PC-3 (cell line): ENCODE results near the gene PEX14. TPM values are rescaled to one million over a fixed set of nuclear protein-coding genes. Genes with fewer than 3 reads are reported as not detected.

ENCODE experiments used
- ATAC-seq: fragments of 200-7000 bp; cut with Tn5 transposase; 2 replicates; pipeline ENCODE4 v1.9.1; 2020; ENCODE audit warnings: mild to moderate bottlenecking, moderate library complexity
- BruUV-seq: library from RNA; stranded (reverse); fragments of 400-500 nt; replicated peaks from 2 replicates; lab custom pipeline; 2021; lab: Mats Ljungman, UMichigan
- CTCF ChIA-PET: fragments of 300-600 bp; sonication (Branson Sonifier 250); formaldehyde crosslinking; loops from one replicate; lab custom pipeline; 2022; ENCODE audit warnings: antibody characterized with exemption; lab: Charles Lee
- POLR2A ChIA-PET: fragments of 300-600 bp; sonication (Branson Sonifier 250); formaldehyde crosslinking; loops from one replicate; lab custom pipeline; 2022; ENCODE audit warnings: antibody characterized with exemption; ENCODE audit not compliant: unreplicated experiment; lab: Charles Lee
- DNase-seq: peaks from one replicate; pipeline ENCODE4 v3.0.0-alpha.2; 2015
- H2AFZ ChIP-seq: fragments of 300-600 bp; sonication (generic); 2 replicates; pipeline ENCODE4 v1.6.0; 2016; ENCODE audit warnings: antibody characterized with exemption, low read length
- H3F3A ChIP-seq: fragments of 300-600 bp; sonication (generic); one replicate; pipeline ENCODE4 v1.6.0; 2017; ENCODE audit warnings: antibody characterized with exemption, low read length, control low read depth, mild to moderate bottlenecking; ENCODE audit not compliant: unreplicated experiment
- H3K27ac ChIP-seq: fragments of 300-600 bp; sonication (generic); 2 replicates; pipeline ENCODE4 v1.5.1; 2016; ENCODE audit warnings: mild to moderate bottlenecking, low read length
- H3K27me3 ChIP-seq: fragments of 300-600 bp; sonication (generic); 2 replicates; pipeline ENCODE4 v1.6.1; 2016; ENCODE audit warnings: low read length, mixed read lengths
- H3K36me3 ChIP-seq: fragments of 300-600 bp; sonication (generic); 2 replicates; pipeline ENCODE4 v1.6.1; 2016; ENCODE audit warnings: low read depth, mixed run types, low read length, mixed read lengths
- H3K4me1 ChIP-seq: fragments of 300-600 bp; sonication (generic); 2 replicates; pipeline ENCODE4 v1.5.1; 2016; ENCODE audit warnings: low read length; ENCODE audit not compliant: insufficient read depth
- H3K4me2 ChIP-seq: fragments of 300-600 bp; sonication (generic); 2 replicates; pipeline ENCODE4 v1.6.0; 2016; ENCODE audit warnings: low read length
- H3K4me3 ChIP-seq: fragments of 300-600 bp; sonication (generic); 2 replicates; pipeline ENCODE4 v1.5.1; 2016; ENCODE audit warnings: mild to moderate bottlenecking, low read length, mixed read lengths
- H3K79me2 ChIP-seq: fragments of 300-600 bp; sonication (generic); 2 replicates; pipeline ENCODE4 v1.6.1; 2017; ENCODE audit warnings: low read length, mixed read lengths
- H3K9ac ChIP-seq: fragments of 300-600 bp; sonication (generic); 2 replicates; pipeline ENCODE4 v1.6.0; 2016; ENCODE audit warnings: mild to moderate bottlenecking, low read length
- H3K9me2 ChIP-seq: fragments of 300-600 bp; sonication (generic); replicated peaks from 2 replicates; pipeline ENCODE4 v1.6.1; 2016; ENCODE audit warnings: mixed run types, low read length, mixed read lengths
- H3K9me3 ChIP-seq: fragments of 300-600 bp; sonication (generic); 2 replicates; pipeline ENCODE4 v1.6.1; 2016; ENCODE audit warnings: low read length, mixed read lengths
- H4K20me1 ChIP-seq: fragments of 300-600 bp; sonication (generic); 2 replicates; pipeline ENCODE4 v1.6.1; 2016; ENCODE audit warnings: low read length, mixed read lengths
- EZH2 ChIP-seq: fragments of 300-600 bp; sonication (generic); IDR thresholded peaks from one replicate; pipeline ENCODE4 v1.6.1; 2017; ENCODE audit warnings: antibody characterized with exemption, mild to moderate bottlenecking, low read length; ENCODE audit not compliant: unreplicated experiment
- EZH2phosphoT487 ChIP-seq: fragments of 300-600 bp; sonication (generic); IDR thresholded peaks from 2 replicates; pipeline ENCODE4 v1.6.1; 2018; ENCODE audit warnings: mild to moderate bottlenecking, antibody characterized with exemption, low read length, borderline replicate concordance
- intact Hi-C: fragments of 100-400 bp; cut with micrococcal nuclease; formaldehyde crosslinking; loops from 2 replicates; pipeline ENCODE4 v1.9.0; 2023
- total RNA-seq: library from RNA; depleted of rRNA; stranded (reverse); fragments of >200 nt; gene quantifications from 2 replicates; pipeline ENCODE4 v1.2.3, GENCODE V29; 2014
- TF ChIP-seq, protein P1 (sequence below): fragments of 300-600 bp; sonication (generic); conservative IDR thresholded peaks from 2 replicates; pipeline ENCODE4 v1.5.1; 2017; ENCODE audit warnings: antibody characterized with exemption, low read depth, mild to moderate bottlenecking, low read length

PEX14 gene
- total RNA-seq, 1 experiment from 2014 or later = 24.9 TPM

- no peak for ATAC-seq
- Histone ChIP-seq H3K27me3 (no peaks in the 10 kb centered on the region), H3F3A (no peaks in the 10 kb centered on the region), H3K4me1 (no peaks in the 10 kb centered on the region), H4K20me1 (no peaks in the 10 kb centered on the region), H3K36me3 (no peaks in the 10 kb centered on the region), H3K27ac (no peak overlapping the region), H3K79me2 (no peaks in the 10 kb centered on the region), H3K4me3 (no peak overlapping the region), H3K9ac (no peak overlapping the region), H3K9me2 (no peaks in the 10 kb centered on the region), H2AFZ (no peak overlapping the region), H3K4me2 (no peak overlapping the region), H3K9me3 (no peaks in the 10 kb centered on the region)
- TF ChIP-seq, protein P1, sequence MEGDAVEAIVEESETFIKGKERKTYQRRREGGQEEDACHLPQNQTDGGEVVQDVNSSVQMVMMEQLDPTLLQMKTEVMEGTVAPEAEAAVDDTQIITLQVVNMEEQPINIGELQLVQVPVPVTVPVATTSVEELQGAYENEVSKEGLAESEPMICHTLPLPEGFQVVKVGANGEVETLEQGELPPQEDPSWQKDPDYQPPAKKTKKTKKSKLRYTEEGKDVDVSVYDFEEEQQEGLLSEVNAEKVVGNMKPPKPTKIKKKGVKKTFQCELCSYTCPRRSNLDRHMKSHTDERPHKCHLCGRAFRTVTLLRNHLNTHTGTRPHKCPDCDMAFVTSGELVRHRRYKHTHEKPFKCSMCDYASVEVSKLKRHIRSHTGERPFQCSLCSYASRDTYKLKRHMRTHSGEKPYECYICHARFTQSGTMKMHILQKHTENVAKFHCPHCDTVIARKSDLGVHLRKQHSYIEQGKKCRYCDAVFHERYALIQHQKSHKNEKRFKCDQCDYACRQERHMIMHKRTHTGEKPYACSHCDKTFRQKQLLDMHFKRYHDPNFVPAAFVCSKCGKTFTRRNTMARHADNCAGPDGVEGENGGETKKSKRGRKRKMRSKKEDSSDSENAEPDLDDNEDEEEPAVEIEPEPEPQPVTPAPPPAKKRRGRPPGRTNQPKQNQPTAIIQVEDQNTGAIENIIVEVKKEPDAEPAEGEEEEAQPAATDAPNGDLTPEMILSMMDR = no peak
- TF ChIP-seq EZH2 (no peak), EZH2phosphoT487 (no peak)
- intact Hi-C loops = no loop called here
- ChIA-PET CTCF (no interaction called here), POLR2A (no interaction called here)
- BruUV-seq = no TSS peak
- DNase-seq = no peak
These were observed 149.7 kb downstream of the PEX14 start for GRCh38 chr1:10624256-10625050.

- no peak for ATAC-seq
- no peaks in the 10 kb centered on the region for H3K9me2 ChIP-seq
- no peak overlapping the region for H2AFZ ChIP-seq
- no peak overlapping the region for H3K4me3 ChIP-seq
- DNase-seq = no peak
- BruUV-seq = no TSS peak
- CTCF ChIA-PET = no interaction called here
- intact Hi-C loops = no loop called here
- TF ChIP-seq EZH2phosphoT487 = no peak
- no peak for TF ChIP-seq EZH2
- TF ChIP-seq, protein P1 = no peak
- H3K4me1 ChIP-seq = no peaks in the 10 kb centered on the region
- H3K27ac ChIP-seq = no peak overlapping the region
- no peaks in the 10 kb centered on the region for H3K36me3 ChIP-seq
- H3K4me2 ChIP-seq = no peak overlapping the region
- no peaks in the 10 kb centered on the region for H3K27me3 ChIP-seq
- H4K20me1 ChIP-seq = no peaks in the 10 kb centered on the region
- no peak overlapping the region for H3K9ac ChIP-seq
- H3K9me3 ChIP-seq = no peaks in the 10 kb centered on the region
- POLR2A ChIA-PET = no interaction called here
- no peaks in the 10 kb centered on the region for H3F3A ChIP-seq
- H3K79me2 ChIP-seq = no peaks in the 10 kb centered on the region
These were observed 150.3 kb downstream of the PEX14 start for GRCh38 chr1:10625076-10625475.

DNA sequence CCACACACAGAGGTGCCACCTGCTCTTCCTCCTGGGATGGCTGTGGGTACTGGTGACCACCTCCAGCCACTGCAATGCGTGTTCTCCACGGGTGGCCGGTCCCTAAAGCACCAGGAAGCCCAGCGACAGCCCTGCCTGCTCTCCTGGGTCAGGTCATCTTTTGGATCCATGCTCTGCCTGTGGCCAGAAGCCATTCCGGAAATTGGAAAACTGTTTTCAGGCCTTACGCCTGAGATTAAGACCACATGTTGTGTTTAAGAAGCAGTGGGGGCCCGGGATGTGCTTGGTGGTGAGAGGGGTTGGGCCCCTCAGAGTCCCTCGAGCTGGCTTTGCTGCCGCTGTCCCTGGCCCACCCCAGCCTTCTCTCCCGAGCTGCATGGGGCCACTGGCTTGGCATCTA, 150.8 kb downstream of the PEX14 start:
- Histone ChIP-seq H3K9me3 (no peaks in the 10 kb centered on the region), H4K20me1 (no peaks in the 10 kb centered on the region), H3K4me2 (no peak overlapping the region), H3K4me1 (no peaks in the 10 kb centered on the region), H3F3A (no peaks in the 10 kb centered on the region), H3K27ac (no peak overlapping the region), H3K79me2 (no peaks in the 10 kb centered on the region), H3K4me3 (no peak overlapping the region), H2AFZ (no peak overlapping the region), H3K36me3 (no peaks in the 10 kb centered on the region; the same call in 1 of the 2 replicates), H3K9me2 (no peaks in the 10 kb centered on the region), H3K9ac (no peak overlapping the region), H3K27me3 (no peaks in the 10 kb centered on the region)
- no peak for ATAC-seq
- BruUV-seq = no TSS peak
- CTCF ChIA-PET = no interaction called here
- no peak for DNase-seq
- TF ChIP-seq EZH2 (no peak), EZH2phosphoT487 (no peak)
- TF ChIP-seq, protein P1 = no peak
- intact Hi-C loops = no loop called here
- POLR2A ChIA-PET = no interaction called here
